NB4 (cell line): ENCODE data around the gene ULBP1.

Experiments
- CTCF ChIP-seq: IDR thresholded peaks from one replicate; pipeline ENCODE4 v1.5.1; 2012; ENCODE audit warnings: low read depth, low read length
- MAX ChIP-seq: IDR thresholded peaks from 2 replicates; pipeline ENCODE4 v1.6.1; 2011; ENCODE audit warnings: low read depth, low read length
- MYC ChIP-seq: IDR thresholded peaks from 2 replicates; pipeline ENCODE4 v1.6.1; 2011; ENCODE audit warnings: low read depth, low read length
- POLR2A ChIP-seq: IDR thresholded peaks from 2 replicates; pipeline ENCODE4 v1.6.1; 2011; ENCODE audit warnings: mild to moderate bottlenecking; ENCODE audit not compliant: insufficient read length; ENCODE audit errors: extremely low read depth

GRCh38 chr6:149936743-149937142 is 27.0 kb upstream of the ULBP1 start:
- TF ChIP-seq POLR2A: no peak
- TF ChIP-seq CTCF: no peak
- no peak for TF ChIP-seq MAX
- no peak for TF ChIP-seq MYC
